Tibial artery (tissue), 4 donors: ENCODE measurements around the gene REPS2.

Experiments used
- DNase-seq, 2 donors: peaks; one replicate each; pipeline ENCODE4 v3.0.0-alpha.2; 2019
- H3K27ac ChIP-seq, 2 donors: fragments of 200-600 bp; sonication (generic) in 1 of 2; 1 replicate in 1 of 2; 2 replicates in 1 of 2; pipeline ENCODE4 v1.5.1; 2018 to 2019; ENCODE audit warnings: mild to moderate bottlenecking in 1 of 2
- H3K27me3 ChIP-seq, 2 donors: fragments of 200-600 bp; sonication (generic) in 1 of 2; one replicate each; pipeline versions ENCODE4 v1.5.1 to v1.6.0; 2016 to 2019
- H3K36me3 ChIP-seq, 3 donors: fragments of 200-600 bp; sonication (generic) in 2 of 3; one replicate each; pipeline ENCODE4 v1.5.1; 2016 to 2019; ENCODE audit warnings: mild to moderate bottlenecking in 2 of 3
- H3K4me1 ChIP-seq, 4 donors: fragments of 200-600 bp; sonication (generic) in 2 of 4; 1 replicate in 3 of 4; 2 replicates in 1 of 4; pipeline ENCODE4 v1.5.1; 2016 to 2019
- H3K4me3 ChIP-seq, 2 donors: fragments of 200-600 bp; sonication (generic) in 1 of 2; 1 replicate in 1 of 2; 2 replicates in 1 of 2; pipeline ENCODE4 v1.5.1; 2018 to 2019; ENCODE audit warnings: mild to moderate bottlenecking in 2 of 2
- H3K9me3 ChIP-seq, 3 donors: fragments of 200-600 bp; sonication (generic) in 1 of 3; one replicate each; pipeline ENCODE4 v1.5.1; 2016 to 2019
- CTCF ChIP-seq, 2 experiments: fragments of 200-600 bp in 1 of 2; fragments of 450-650 bp in 1 of 2; IDR thresholded peaks; one replicate each; pipeline ENCODE4 v1.5.1; 2017 to 2019; ENCODE audit warnings: antibody characterized with exemption in 2 of 2, mild to moderate bottlenecking in 1 of 2, moderate library complexity in 1 of 2
- intact Hi-C: fragments of 100-400 bp; cut with DNase I; formaldehyde crosslinking; loops from one replicate; pipeline ENCODE4 v1.15.0; 2023; ENCODE audit warnings: low total_unique reads

The REPS2 gene

DNA sequence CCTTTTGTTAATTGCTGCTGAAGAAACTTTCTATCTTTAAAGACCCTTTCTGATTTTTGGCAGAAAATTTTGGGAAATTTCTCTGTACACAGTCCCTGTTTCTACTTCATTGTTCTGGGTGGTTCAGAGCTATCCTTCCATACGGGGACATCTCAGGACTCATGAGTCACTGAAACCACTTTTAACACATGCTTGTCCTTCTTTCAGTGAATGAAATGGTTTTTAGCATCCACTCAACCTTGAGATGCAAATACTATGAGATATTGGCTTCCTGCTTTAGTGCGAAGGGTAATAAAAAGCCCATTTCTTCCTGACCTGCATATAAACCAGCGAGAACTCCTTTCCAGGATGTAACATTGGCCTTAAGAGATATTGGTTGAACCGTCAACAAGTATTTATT is 158.0 kb downstream of the REPS2 start:
- no peaks in the 10 kb centered on the region for H3K27me3 ChIP-seq
- H3K27ac ChIP-seq: no peak overlapping the region
- H3K4me3 ChIP-seq: no peak overlapping the region
- H3K36me3 ChIP-seq: peaks cover 0 to 3% (median 0%) of the 10 kb centered on the region in 3 donors
- no peak for TF ChIP-seq CTCF (IDR thresholded peaks at IDR 0.05)
- intact Hi-C loops: no loop called here
- H3K9me3 ChIP-seq: no peaks in the 10 kb centered on the region
- no peak for DNase-seq
- no peaks in the 10 kb centered on the region for H3K4me1 ChIP-seq

DNA sequence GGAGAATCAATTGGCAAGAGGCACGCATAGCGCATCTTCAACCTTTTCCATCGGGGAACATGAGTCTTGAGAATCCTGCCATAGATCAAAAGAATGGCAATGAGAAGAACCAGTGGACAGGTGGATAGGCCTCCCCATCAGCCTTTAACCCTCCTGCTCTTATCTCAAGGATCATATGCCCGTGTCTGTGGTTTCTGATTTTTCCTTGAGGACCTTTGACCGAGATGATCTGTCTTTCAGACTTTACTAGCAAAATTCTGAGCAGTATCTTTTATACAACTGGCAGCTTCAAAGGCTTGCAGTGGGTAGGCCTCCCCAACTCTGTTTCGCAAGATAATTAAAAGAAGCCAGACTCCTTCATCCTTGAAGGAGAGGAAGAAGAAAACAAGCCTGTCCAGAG is 174.4 kb downstream of the REPS2 start:
- intact Hi-C loops: no loop called here
- TF ChIP-seq CTCF (IDR thresholded peaks at IDR 0.05): no peak
- no peak for DNase-seq

GRCh38 chrX:17154001-17154400 is 207.5 kb downstream of the REPS2 start:
- Histone ChIP-seq H3K4me3 (no peak overlapping the region), H3K9me3 (no peaks in the 10 kb centered on the region), H3K27me3 (no peaks in the 10 kb centered on the region), H3K4me1 (no peaks in the 10 kb centered on the region), H3K27ac (no peak overlapping the region), H3K36me3 (no peaks in the 10 kb centered on the region)
- no peak for DNase-seq
- no peak for TF ChIP-seq CTCF (IDR thresholded peaks at IDR 0.05)
- intact Hi-C loops: no loop called here

More for the DNA sequence above, 174.4 kb downstream of the REPS2 start:
- no peaks in the 10 kb centered on the region for H3K36me3 ChIP-seq
- H3K27ac ChIP-seq: no peak overlapping the region
- no peaks in the 10 kb centered on the region for H3K4me1 ChIP-seq
- H3K27me3 ChIP-seq: no peaks in the 10 kb centered on the region
- no peak overlapping the region for H3K4me3 ChIP-seq
- peaks cover 0 to 10% (median 0%) of the 10 kb centered on the region in 3 donors for H3K9me3 ChIP-seq

GRCh38 chrX:17160975-17161374 is 214.5 kb downstream of the REPS2 start:
- TF ChIP-seq CTCF (IDR thresholded peaks at IDR 0.05): no peak
- no peak overlapping the region for H3K4me3 ChIP-seq
- no peaks in the 10 kb centered on the region for H3K27me3 ChIP-seq
- H3K9me3 ChIP-seq: peaks cover 0 to 36% (median 32%) of the 10 kb centered on the region in 3 donors
- no peaks in the 10 kb centered on the region for H3K4me1 ChIP-seq
- H3K27ac ChIP-seq: no peak overlapping the region
- no peaks in the 10 kb centered on the region for H3K36me3 ChIP-seq
- no peak for DNase-seq
- intact Hi-C loops: no loop called here

GRCh38 chrX:17161991-17162390 is 215.5 kb downstream of the REPS2 start:
- intact Hi-C loops: no loop called here
- no peak overlapping the region for H3K27ac ChIP-seq
- H3K27me3 ChIP-seq: no peaks in the 10 kb centered on the region
- no peak for TF ChIP-seq CTCF (IDR thresholded peaks at IDR 0.05)
- DNase-seq: no peak
- peaks cover 0 to 36% (median 32%) of the 10 kb centered on the region in 3 donors for H3K9me3 ChIP-seq
- no peak overlapping the region for H3K4me3 ChIP-seq
- no peaks in the 10 kb centered on the region for H3K4me1 ChIP-seq
- H3K36me3 ChIP-seq: no peaks in the 10 kb centered on the region

GRCh38 chrX:17164079-17164478 is 217.6 kb downstream of the REPS2 start:
- Histone ChIP-seq H3K4me1 (no peaks in the 10 kb centered on the region), H3K9me3 (peaks cover 0 to 36% (median 32%) of the 10 kb centered on the region in 3 donors), H3K27ac (no peak overlapping the region), H3K27me3 (no peaks in the 10 kb centered on the region), H3K4me3 (no peak overlapping the region), H3K36me3 (no peaks in the 10 kb centered on the region)
- TF ChIP-seq CTCF (IDR thresholded peaks at IDR 0.05): no peak
- no peak for DNase-seq
- intact Hi-C loops: no loop called here
